Fibroblast of skin of scalp (primary cell): ENCODE results near the gene TSGA10IP.

ENCODE experiments used
- DNase-seq: peaks from one replicate; pipeline ENCODE4 v3.0.0-alpha.2; 2013

TSGA10IP gene

DNA sequence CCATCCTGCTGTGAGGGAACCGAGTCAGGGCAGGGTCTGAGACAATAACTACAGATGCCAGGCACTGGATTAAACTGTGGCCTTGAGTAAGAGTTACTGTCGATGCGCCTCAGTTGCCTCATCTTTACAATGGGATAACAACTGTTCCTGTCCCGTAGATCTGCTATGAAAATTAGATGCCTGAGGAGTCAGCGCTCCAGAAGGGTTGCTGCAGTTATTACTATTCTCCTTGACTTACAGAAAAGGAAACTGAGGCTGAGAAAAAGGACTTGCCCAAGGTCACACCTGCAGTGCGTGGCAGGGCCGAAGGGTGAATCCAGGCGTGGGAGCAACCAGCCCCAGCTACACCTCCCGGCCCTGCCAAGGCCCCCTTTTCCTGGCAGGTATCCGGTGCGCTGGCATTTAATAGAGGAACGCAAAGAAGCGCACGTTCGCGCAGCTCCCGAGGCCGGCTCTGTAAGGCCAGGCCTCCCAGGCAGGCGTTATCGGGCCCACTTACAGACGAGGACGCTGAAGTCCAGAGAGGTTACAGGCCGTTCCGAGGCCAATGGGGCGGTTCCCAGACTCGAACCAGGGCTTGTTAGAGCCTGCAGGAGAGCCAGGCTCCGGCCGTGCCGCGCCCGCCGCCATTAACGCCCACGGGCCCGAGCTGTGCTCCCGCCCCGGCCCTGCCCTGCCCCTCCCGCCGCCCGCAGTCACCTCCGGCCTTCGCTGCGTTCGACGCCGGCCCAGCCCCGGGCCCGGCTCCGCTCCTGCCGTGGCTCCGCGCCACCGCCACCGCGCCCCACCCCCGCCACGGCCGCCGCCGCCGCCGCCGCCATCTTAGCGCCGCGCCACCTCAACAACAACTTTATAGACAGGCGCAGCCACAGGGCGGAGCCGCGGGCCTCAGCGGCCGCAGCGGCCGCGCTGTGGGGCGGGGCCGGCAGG lies 26.8 kb upstream of the TSGA10IP start, which contains the start of gene C11orf68:
TSS of gene C11orf68 (minus strand) at position 852 of the 930 bp plus-strand sequence. CDS start at position 821, 31 bp downstream.
- DNase-seq: no peak

DNA sequence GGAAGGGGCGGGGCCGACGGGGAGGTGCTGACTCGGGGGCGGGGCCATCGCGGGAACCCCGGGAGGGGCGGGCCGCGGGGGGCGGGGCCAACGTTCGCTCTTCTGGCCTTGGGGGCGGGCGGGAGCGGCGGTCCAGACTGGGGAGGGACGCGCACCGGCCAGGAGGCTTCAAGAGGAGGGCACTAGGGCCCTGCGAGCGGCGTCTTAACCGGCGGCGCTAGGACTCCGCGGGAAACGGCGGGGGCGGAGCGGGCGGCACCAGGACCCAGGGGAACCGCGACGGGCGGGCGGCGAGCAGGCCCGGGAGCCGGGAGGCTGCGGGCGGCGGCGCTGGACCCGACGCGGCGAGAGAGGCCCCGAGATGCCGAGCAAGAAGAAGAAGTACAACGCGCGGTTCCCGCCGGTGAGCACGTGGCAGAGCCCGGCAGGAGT lies 26.1 kb upstream of the TSGA10IP start, which contains the start of gene DRAP1:
TSS of gene DRAP1 (plus strand) at position 286 of the 432 bp plus-strand sequence. CDS start at position 362, 76 bp downstream.
- peak; percentile 99 for DNase-seq

DNA sequence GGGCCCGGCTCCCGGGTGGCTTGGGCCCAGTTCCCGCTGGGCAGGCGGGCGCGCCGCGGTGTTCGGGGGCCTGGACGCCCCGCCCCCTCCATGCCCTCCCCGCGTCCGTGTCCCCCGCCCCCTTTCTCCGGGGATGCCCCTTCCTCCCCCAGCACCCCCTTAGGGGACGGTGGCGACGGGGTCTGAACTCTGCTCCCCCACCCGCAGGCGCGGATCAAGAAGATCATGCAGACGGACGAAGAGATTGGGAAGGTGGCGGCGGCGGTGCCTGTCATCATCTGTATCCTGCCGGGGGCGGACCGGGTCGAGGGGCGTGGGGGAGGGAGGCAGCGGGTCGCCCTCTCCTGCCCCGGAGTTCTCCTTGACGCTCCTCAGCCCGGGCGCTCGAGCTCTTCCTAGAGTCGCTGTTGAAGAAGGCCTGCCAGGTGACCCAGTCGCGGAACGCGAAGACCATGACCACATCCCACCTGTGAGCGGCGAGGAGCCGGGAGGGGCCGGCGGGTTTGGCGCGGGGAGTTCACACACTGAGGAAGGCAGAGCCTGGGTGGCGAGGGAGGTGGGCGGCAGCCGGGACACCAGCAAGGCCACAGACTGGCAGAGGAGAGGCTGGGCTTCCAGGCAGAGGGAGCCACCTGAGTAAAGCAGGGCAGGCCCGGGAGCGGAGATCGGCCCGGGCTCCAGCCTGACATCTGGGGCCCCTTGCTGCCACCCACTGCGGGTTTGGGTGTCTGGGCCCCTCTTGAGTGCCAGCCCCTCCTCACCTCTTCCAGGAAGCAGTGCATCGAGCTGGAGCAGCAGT lies 25.5 kb upstream of the TSGA10IP start:
- no peak for DNase-seq

DNA sequence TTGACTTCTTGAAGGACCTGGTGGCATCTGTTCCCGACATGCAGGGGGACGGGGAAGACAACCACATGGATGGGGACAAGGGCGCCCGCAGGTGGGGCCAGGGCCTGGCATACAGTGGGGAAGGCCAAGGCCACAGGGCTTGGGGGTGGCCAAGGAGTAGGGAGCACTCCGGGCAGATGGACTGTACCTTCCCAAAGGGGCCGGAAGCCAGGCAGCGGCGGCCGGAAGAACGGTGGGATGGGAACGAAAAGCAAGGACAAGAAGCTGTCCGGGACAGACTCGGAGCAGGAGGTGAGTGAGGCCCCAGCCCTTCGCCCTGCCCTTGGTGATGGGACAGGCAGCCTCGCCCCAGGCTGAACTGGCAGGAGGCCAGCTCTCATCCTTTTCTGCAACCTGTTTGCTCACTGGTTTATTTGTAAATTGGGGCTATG lies 24.9 kb upstream of the TSGA10IP start:
- no peak for DNase-seq

DNA sequence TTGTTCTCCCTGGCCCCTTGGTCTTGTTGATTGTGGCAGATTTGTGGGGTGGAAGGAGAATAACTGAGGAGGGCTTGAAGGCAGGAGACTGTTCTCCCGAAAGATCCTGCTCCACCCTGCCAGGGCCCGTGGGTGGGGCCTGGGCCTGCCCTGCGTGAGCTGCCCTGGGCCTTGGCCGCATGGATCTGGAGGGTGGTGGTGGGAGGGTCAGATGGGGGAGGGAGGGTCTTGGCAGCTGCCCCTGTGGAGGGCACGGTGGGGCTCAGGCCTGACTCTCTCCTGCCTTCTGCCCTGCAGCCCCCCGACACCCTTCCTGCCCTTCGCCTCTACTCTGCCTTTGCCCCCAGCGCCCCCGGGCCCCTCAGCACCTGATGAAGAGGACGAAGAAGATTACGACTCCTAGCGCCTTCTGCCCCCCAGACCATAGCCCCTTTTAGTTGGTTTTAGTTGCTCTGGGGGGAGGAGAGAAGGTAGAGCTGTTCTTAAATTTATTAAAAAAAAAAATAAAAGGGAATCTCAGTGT lies 24.2 kb upstream of the TSGA10IP start:
- DNase-seq: no peak

DNA sequence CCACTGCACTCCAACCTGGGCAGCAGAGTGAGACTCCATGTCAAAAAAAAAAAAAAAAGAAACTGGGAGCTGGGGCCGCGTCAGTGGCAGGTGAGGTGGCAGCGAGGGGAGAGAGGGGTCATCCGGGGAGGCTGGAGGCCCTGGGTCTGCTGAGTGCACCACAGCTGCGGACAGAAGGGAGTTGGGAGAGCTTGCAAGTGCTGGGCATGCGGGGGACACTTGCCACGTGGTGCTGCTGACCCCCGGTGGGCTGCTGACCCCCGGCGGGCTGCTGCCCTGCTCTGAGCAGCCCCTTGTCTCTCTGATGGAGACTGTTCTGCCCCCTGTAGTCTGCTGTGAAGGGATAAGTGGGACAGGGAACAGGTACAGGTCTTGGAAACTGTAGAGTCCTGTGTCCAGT lies 23.4 kb upstream of the TSGA10IP start:
- no peak for DNase-seq

DNA sequence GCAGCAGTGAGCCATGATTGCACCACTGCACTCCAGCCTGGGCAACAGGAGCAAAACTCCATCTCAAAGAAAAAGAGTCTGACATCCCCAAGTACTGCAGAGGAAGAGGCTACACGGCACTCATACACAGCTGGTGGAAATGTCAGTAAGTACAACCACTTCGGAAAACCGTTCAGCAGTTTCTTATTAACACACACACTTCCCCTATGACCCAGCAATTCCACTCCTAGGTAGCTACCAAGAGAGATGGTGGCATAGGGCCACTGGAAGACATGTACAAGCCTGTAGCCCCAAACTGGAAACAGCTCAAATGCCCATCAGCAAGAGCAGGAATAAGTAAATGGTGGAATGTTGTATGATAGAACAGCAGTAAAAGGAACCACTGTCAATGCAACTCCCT lies 22.7 kb upstream of the TSGA10IP start:
- DNase-seq: no peak

DNA sequence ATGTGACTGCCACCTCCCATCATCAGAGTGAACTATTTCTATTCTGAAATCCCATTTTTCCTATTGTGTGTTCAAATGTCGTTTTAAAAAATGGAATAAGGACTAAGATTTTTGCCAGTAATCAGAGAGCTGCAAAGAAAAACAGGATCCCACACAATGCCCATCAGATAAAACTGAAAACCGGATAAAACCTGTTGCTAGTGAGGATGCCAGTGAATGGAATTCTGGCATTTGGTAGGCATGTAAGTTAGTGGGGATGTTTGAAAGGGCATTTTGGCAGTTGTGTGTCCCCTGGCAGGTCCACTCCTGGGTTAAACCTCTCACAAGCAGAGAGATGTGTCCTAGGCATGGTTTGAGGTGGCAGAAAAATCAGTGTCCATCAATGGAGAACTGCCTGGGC lies 19.9 kb upstream of the TSGA10IP start:
- DNase-seq: no peak

DNA sequence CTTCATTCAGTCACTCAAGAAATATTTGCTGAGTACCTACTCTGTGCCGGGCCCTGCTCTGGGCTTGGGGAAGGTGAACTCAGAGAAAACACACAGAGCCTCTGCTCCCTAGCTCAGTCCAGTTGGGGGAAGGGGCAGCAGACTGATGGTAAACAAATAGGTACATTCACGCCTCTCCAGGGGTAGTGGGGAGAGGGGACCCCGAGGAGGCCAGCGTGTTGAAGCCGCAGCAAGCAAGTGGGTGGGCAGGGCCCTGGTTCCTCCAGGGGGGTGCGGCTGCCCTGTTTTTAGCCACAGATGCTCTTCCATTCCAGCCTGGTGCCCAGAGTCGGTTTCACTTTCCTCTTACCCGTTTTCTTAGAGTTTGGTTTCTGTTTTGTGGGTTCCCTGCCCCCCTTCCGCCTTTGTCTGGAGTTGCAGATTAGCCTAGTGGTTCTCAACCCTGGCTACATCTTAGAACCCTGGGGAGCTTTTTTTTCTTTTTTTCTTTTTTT lies 17.3 kb upstream of the TSGA10IP start:
- DNase-seq: no peak

DNA sequence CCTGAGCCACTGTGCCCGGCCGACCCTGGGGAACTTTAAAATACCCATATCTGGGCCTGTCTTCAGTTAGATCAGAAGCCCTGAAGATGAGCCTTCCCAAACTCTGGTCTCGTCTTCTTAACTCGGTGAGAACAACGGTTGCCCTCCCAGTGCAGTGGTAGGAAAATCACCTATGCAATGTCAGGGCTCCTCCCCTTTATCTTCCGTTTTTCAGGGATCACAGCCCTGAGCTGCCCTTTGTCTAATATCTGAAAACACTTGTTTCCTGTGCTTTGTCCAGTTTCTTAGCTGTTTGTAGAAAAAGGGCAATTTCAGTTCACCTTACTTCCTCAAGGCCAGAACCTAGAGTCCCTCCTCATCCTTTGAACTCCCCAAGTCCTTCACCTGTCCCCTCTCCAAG lies 16.6 kb upstream of the TSGA10IP start:
- no peak for DNase-seq

DNA sequence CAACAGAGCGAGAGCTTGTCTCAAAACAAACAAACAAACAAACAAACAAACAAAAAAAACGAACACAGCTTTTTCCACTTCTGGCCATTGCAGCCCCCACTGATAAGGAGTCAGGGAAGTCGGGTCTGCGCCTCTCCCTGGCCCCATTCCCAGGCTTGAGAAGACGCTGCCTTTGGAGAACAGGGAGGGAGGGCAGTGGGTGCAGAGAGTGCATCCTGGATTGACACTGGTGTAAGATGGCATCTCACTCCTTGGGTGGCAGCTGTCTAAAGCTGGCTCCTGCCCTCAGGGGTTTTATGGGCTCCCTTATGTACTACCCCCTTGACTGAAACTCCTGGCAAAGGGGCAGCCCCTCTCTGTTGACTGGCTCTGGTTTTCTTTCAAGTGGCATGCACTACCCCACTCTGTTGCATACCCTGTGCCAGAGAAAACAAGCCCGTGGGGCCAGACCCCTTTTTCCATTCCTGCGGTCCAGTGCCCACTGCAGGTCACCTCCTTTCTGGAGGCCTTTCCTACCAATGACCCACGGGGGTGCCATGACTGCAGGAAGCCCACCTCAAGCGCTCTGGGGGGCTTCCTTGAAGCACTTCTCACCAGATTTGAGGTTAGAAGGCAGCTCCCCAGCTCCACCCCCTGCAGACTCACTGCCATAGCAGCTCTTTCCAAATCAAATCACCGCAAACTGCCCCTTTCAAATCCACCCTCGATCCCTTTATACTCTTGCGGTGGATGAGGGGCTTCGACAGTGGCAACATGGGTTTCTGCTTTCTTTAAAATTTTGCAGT lies 13.3 kb upstream of the TSGA10IP start:
- no peak for DNase-seq

DNA sequence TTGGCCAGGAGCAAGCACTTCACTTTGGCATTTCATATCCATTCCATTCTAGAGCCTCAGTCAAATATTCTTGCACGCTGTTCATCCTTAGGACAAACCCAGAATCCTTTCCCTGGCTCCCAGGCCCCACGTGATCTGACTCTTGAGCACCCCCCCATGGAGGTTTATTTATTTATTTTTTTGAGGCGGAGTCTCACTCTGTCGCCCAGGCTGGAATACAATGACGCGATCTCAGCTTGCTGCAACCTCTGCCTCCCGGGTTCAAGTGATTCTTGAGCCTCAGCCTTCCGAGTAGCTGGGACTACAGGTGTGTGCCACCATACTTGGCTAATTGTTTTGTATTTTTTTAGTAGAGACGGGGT lies 12.7 kb upstream of the TSGA10IP start:
- DNase-seq: peak; percentile 54

DNA sequence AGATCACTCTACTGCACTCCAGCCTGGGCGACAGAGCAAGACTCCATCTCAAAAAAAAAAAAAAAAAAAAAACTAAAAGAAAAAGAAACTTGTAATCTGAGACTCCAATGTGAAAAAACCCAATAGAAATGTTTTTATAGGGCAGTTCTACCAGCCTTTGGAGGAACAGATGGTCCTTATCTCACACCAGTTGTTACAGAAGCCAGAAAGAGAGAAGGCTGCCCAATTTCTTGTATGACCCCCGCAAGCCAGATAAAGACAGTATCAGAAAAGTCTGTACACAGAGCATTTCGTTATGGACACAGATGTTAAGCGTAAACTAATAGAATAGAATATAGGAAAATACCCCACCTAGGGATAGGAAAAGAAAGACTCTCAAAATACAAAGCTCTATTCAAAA lies 11.3 kb upstream of the TSGA10IP start:
- no peak for DNase-seq

DNA sequence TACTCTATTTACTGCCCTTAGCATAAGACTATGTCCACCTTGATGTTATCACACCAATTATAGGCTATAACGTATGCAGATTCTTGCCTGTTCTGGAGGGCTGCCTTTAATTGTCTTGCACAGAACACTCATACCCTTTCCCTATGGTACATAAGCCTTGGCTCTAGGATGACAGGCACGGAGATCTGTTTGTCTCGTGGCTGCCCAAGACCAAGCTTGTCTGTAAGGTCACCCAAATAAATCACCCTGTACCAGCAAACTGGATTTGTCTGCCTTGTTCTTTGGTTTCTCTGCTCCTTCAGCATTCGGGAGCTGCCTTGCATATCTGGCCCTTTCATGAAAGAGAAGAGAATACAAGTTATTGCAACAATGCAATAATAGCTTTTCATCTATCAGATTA lies 7.5 kb upstream of the TSGA10IP start:
- DNase-seq: no peak

DNA sequence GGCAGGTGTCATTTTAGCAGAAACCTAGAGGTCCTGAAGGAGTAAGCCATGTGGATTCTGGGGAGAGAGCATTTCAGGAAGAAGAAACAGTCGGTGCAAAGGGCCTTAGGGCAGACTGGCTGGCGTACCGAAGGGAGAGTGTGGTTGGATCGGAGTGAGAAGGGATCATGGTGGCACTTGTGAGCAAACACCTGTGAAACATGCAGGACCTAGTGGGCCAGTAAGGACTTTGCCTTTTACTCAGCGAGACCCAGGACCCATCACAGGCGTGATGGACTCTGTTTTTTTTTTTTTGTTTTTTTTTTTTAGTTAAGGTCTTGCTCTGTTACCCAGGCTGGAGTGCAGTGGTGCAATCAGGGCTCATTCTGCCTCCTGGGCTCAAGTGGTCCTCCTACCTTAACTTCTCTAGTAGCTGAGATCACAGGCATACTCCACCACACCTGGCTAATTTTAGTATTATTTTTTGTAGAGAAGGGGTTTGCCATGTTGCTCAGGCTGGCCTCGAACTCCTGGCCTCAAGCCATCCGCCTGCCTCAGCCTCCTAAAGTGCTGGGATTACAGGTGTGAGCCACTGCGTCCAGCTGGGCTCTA lies 3.5 kb upstream of the TSGA10IP start:
- no peak for DNase-seq

DNA sequence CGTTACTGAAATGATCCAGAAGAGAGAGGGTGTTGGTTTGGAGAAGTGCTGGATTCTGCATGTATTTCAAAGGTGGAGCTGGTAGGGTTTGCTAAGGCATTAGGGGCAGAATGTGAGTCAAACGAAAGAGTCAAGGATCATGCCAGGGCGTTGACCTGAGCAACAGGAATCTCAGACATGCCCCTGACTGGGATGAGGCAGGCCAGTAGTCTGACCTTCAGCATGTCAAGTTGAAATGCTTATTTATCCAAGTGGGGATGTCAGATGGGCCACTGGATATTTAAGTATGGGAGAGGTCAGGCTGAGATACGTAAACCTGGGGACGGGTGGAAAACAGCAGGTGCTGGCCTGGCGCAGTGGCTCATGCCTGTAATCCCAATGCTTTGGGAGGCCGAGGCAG lies 2.7 kb upstream of the TSGA10IP start:
- no peak for DNase-seq

DNA sequence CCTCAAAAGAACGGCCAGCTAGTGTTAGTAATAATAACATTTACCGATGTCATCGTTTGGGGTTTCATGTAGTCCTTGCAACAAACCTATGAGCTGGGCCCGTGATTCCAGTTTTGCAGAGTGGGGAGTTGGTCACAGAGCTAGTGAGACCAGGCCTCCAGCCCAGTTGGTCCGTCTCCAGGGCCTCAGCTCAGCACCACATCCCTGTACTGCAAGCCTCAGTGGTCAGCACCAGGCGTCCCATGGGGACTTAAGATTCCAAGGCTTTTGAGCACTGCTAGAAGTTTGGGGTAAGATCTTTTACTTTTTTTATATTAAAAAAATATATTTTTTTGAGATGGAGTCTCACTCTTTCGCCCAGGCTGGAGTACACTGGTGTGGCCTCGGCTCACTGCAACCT lies 1.1 kb upstream of the TSGA10IP start:
- no peak for DNase-seq

DNA sequence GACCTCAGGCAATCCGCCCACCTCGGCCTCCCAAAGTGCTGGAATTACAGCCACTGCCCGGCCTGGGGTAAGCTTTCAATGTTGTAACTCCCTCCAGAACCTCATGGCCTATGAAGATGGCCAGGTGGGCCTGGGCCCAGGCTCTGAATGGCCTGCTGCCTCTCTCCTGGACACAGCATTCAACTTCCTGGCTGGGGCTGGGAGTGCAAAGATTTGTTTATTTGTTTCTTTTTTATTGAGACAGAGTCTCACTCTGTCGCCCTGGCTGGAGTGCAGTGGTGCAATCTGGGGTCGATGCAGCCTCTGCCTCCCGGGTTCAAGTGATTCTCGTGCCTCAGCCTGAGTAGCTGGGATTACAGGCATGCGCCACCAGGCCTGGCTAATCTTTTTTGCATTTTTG lies 513 bp upstream of the TSGA10IP start:
- no peak for DNase-seq

DNA sequence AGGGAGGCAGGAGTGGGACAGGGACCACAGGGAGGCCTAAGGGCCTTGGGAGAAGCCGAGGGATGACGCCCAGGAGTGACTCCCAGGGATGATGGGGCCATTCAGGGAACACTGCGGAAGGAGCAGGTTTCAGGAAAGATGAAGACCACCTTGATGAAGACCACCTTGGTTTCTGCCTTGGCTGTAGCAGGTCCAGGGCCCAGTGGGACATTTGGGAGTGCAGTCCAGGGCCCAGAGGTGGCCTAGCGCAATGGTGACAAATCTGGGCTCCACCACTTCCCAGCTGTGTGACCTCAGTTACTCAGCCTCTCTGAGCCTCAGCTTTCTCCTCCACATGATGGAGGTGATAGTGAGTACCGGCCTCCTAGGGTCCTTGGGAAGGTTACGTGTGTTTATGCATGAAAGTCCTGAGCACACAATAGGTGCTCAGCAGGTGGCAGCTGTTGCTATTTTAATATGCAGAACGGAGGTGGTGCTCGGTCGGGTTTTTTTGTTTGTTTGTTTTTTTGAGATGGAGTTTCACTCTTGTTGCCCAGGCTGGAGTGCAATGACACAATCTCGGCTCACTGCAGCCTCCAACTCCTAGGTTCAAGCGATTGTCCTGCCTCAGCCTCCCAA lies 770 bp downstream of the TSGA10IP start:
- no peak for DNase-seq

DNA sequence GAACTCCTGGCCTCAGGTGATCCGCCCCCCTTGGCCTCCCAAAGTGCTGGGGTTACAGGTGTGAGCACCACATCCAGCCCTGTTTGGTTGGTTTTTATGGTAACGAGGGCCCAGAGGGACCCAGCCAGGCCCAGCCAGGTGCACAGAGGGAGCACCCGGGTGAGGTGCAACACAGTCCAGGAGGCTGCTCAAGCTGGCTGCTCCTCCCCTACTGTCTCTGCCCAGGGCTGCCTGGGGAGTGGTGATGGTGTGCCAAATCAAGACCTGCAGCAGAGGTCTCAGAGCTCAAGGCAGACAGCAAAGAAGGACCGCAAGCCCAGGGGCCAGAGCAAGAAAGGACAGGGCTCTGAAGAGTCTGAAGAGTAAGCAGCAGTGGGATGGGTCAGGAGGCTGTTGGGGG lies 1.4 kb downstream of the TSGA10IP start:
- DNase-seq: no peak

DNA sequence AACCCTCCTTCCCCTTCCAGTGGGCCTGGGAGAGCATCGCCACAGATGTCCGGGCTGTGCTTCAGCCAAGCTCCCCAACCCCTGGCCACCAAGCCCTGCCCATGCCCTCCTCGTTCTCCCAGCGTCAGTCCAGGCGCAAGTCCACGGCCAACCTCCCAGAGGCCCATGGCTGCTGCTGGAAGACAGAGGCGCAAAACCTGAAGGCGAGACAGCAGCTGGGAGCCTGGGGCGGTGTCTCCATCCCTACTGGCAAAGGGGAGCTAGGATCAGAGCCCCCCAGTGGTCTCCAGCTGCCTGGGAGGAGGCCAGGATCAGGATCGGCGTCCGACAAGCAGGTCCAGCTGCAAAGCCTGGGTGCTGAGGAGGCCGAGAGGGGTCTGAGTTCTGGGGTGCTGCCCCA lies 1.9 kb downstream of the TSGA10IP start:
- DNase-seq: no peak
